H1 (cell line): Measurements from ENCODE around the gene AFF1. TPM values are rescaled to one million over a fixed set of nuclear protein-coding genes. Genes with fewer than 3 reads are reported as not detected.

Source experiments
- CTBP2 ChIP-seq: IDR thresholded peaks from 2 replicates; pipeline ENCODE4 v1.7.0; 2011; ENCODE audit warnings: borderline replicate concordance, mild to moderate bottlenecking, moderate library complexity, mixed read lengths, low read length; ENCODE audit not compliant: insufficient read depth, insufficient read length
- EGR1 ChIP-seq: IDR thresholded peaks from 2 replicates; pipeline ENCODE4 v1.6.1; 2011; ENCODE audit warnings: low read depth, low read length, borderline replicate concordance
- polyA plus RNA-seq, 7 experiments: library from polyadenylated mRNA; depleted of rRNA in 3 of 7; stranded (reverse) in 5 of 7; unstranded in 2 of 7; fragments of >200 nt in 5 of 7; fragments of 200-250 nt in 2 of 7; gene quantifications; 1 replicate in 5 of 7; 2 replicates in 1 of 7; 4 replicates in 1 of 7; pipeline versions ENCODE4 v1.2.1 to v1.2.3, GENCODE V29; 2011 to 2013; ENCODE audit warnings: missing spikeins in 2 of 7, mixed read lengths in 2 of 7
- total RNA-seq: library from RNA; stranded (reverse); fragmentation: NEBNext Ultra II Directional; extraction: Animal tissue kit (Norgen Biotek cat#: 25700); gene quantifications from 2 replicates; pipeline ENCODE4 v1.2.1, GENCODE V29; 2021

Gene AFF1
- total and polyA plus RNA-seq, 2 of the 8 experiments (the other 6 are each of a cell fraction or from before 2014, with no cell fraction given): 14.8 to 85.5 TPM

DNA sequence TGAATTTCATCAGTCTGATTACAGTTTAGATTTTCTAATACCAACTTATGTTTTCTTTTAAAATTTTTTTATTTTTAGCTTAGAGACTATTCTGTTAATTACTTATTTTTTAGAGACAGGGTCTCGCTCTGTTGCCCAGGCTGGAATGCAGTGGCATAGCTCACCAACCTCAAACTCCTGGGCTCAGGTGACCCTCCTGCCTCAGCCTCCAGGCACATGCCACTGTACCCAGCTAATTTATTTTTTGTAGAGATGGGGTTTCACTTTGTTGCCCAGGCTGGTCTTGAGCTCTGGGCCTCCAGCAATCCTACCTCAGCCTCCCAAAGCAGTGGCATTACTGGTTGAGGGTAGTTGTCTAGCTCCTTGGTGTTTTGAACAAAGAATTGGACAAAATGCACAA, 183.6 kb downstream of the AFF1 start (continued):
- TF ChIP-seq CTBP2: no peak
- TF ChIP-seq EGR1: no peak
